Suprapubic skin (tissue), 3 donors: Measurements from ENCODE around the gene MAP3K6.

ENCODE experiments used
- POLR2A ChIP-seq, 2 donors: fragments of 450-650 bp; IDR thresholded peaks; one replicate each; pipeline ENCODE4 v1.6.1; 2017; ENCODE audit warnings: antibody characterized with exemption in 2 of 2, mild to moderate bottlenecking in 2 of 2, moderate library complexity in 2 of 2
- TF ChIP-seq, protein P1 (sequence below), 2 donors: fragments of 200-600 bp in 1 of 2; fragments of 450-650 bp in 1 of 2; sonication (generic) in 1 of 2; IDR thresholded peaks; one replicate each; pipeline ENCODE4 v1.5.1; 2016 to 2019; ENCODE audit warnings: antibody characterized with exemption in 2 of 2, mild to moderate bottlenecking in 1 of 2, moderate library complexity in 1 of 2

DNA sequence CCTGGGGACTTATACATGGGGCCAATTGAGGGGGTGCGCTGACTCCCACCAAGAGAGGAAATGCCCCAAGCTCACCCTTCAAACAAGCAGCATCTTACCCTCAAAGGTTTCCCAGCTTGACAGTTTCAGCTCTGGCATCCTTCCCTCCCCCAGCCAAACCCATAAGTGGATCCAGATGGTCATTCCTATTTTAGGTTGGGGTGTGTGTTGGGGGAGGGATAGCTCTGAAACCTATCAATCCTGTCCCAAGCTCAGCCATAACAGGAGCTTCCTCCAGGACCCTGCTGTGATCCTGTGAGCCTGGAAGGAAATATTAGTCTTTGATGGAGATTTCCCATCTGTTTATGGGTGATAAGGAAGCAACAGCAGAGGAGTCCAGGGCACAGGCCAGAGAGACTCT, 48.2 kb downstream of the MAP3K6 start:
- TF ChIP-seq, protein P1, sequence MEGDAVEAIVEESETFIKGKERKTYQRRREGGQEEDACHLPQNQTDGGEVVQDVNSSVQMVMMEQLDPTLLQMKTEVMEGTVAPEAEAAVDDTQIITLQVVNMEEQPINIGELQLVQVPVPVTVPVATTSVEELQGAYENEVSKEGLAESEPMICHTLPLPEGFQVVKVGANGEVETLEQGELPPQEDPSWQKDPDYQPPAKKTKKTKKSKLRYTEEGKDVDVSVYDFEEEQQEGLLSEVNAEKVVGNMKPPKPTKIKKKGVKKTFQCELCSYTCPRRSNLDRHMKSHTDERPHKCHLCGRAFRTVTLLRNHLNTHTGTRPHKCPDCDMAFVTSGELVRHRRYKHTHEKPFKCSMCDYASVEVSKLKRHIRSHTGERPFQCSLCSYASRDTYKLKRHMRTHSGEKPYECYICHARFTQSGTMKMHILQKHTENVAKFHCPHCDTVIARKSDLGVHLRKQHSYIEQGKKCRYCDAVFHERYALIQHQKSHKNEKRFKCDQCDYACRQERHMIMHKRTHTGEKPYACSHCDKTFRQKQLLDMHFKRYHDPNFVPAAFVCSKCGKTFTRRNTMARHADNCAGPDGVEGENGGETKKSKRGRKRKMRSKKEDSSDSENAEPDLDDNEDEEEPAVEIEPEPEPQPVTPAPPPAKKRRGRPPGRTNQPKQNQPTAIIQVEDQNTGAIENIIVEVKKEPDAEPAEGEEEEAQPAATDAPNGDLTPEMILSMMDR (IDR thresholded peaks at IDR 0.05), result no peak
- no peak for TF ChIP-seq POLR2A (IDR thresholded peaks at IDR 0.05)
